OCI-LY1 (cell line): ENCODE measurements around the gene MTNR1A.

Source experiments
- H2AFZ ChIP-seq: fragments of 200-600 bp; sonication (generic), shearing (Covaris generic); 2 replicates; pipeline ENCODE4 v1.6.0; 2014; ENCODE audit warnings: antibody characterized with exemption, mild to moderate bottlenecking, low read length
- H3F3A ChIP-seq: fragments of 200-600 bp; sonication (generic), shearing (Covaris generic); 2 replicates; pipeline ENCODE4 v1.6.0; 2014; ENCODE audit warnings: mild to moderate bottlenecking, antibody characterized with exemption, low read length, moderate library complexity; ENCODE audit not compliant: insufficient read depth
- H3K27ac ChIP-seq: fragments of 200-600 bp; sonication (generic); 2 replicates; pipeline ENCODE4 v1.5.1; 2014; ENCODE audit warnings: low read length, mixed run types, mild to moderate bottlenecking, low read depth; ENCODE audit not compliant: poor library complexity, severe bottlenecking
- H3K27me3 ChIP-seq: fragments of 200-600 bp; sonication (generic); 2 replicates; pipeline ENCODE4 v1.6.0; 2014; ENCODE audit warnings: antibody characterized with exemption, mild to moderate bottlenecking, low read length, moderate library complexity; ENCODE audit not compliant: insufficient read depth
- H3K36me3 ChIP-seq: fragments of 200-600 bp; sonication (generic); 2 replicates; pipeline ENCODE4 v1.6.1; 2014; ENCODE audit warnings: mild to moderate bottlenecking, antibody characterized with exemption, low read length, moderate library complexity, mixed read lengths; ENCODE audit not compliant: insufficient read depth
- H3K4me1 ChIP-seq: fragments of 200-600 bp; sonication (generic); 2 replicates; pipeline ENCODE4 v1.5.1; 2014; ENCODE audit warnings: mild to moderate bottlenecking, low read length, moderate library complexity; ENCODE audit not compliant: insufficient read depth, severe bottlenecking
- H3K4me2 ChIP-seq: fragments of 200-600 bp; sonication (generic), shearing (Covaris generic); 2 replicates; pipeline ENCODE4 v1.6.1; 2014; ENCODE audit warnings: low read length
- H3K4me3 ChIP-seq: fragments of 200-600 bp; sonication (generic); 2 replicates; pipeline ENCODE4 v1.5.1; 2014; ENCODE audit warnings: low read length, low read depth, mild to moderate bottlenecking, mixed read lengths; ENCODE audit not compliant: poor library complexity, severe bottlenecking
- H3K79me2 ChIP-seq: fragments of 200-600 bp; shearing (Covaris generic); 2 replicates; pipeline ENCODE4 v1.6.1; 2016; ENCODE audit warnings: mixed run types, low read length, mixed read lengths; ENCODE audit not compliant: insufficient read depth
- H3K9ac ChIP-seq: fragments of 200-600 bp; sonication (generic), shearing (Covaris generic); 2 replicates; pipeline ENCODE4 v1.6.1; 2014; ENCODE audit warnings: mild to moderate bottlenecking, low read length, mixed read lengths
- H3K9me2 ChIP-seq: fragments of 200-600 bp; sonication (generic), shearing (Covaris generic); 2 replicates; pipeline ENCODE4 v1.6.1; 2014; ENCODE audit warnings: low read depth, mild to moderate bottlenecking, low read length, mixed read lengths
- H3K9me3 ChIP-seq: fragments of 200-600 bp; shearing (Covaris generic); 2 replicates; pipeline ENCODE4 v1.6.1; 2014; ENCODE audit warnings: low read length, mixed read lengths
- H4K20me1 ChIP-seq: fragments of 200-600 bp; sonication (generic), shearing (Covaris generic); 2 replicates; pipeline ENCODE4 v1.6.0; 2016; ENCODE audit warnings: mild to moderate bottlenecking, low read length; ENCODE audit not compliant: insufficient read depth
- CTCF ChIP-seq: fragments of 200-600 bp; sonication (generic), shearing (Covaris generic); IDR thresholded peaks from 2 replicates; pipeline ENCODE4 v1.5.1; 2017; ENCODE audit warnings: mild to moderate bottlenecking, antibody characterized with exemption, low read length, moderate library complexity, mixed read lengths
- EZH2 ChIP-seq: fragments of 200-600 bp; sonication (generic), shearing (Covaris generic); IDR thresholded peaks from 2 replicates; pipeline ENCODE4 v1.8.0; 2017; ENCODE audit warnings: borderline replicate concordance, mixed run types, mild to moderate bottlenecking, antibody characterized with exemption, low read length, moderate library complexity, mixed read lengths

MTNR1A gene

DNA sequence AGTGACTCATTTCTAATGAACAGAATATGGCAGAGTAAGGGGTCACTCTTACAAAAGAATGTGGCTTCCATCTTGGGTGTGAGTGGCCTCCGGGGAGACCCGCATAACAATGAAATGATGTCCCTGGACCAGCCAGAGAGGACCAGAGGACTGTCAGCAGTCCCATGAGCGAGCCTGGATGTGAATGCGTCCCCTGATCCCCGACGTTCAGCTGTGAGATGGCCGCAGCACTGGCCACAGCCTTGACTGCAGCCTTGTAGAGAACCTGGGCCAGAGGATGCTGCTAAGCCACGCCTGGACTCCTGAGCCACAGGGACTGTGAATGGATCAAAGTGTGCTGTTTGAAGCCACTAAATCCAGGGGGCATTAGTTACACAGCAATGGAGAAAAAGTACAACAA, 53.8 kb downstream of the MTNR1A start:
- H3K27ac ChIP-seq: no peak overlapping the region
- no peaks in the 10 kb centered on the region for H3K9me3 ChIP-seq
- no peaks in the 10 kb centered on the region for H3K4me1 ChIP-seq
- H2AFZ ChIP-seq: no peak overlapping the region
- H3K4me3 ChIP-seq: no peak overlapping the region
- TF ChIP-seq EZH2 (no peak), CTCF (no peak)
- no peaks in the 10 kb centered on the region for H3K27me3 ChIP-seq
- H3K79me2 ChIP-seq: no peaks in the 10 kb centered on the region
- H3K9ac ChIP-seq: no peak overlapping the region
- no peaks in the 10 kb centered on the region for H3K36me3 ChIP-seq
- no peak overlapping the region for H3K4me2 ChIP-seq
- no peaks in the 10 kb centered on the region for H3F3A ChIP-seq
- no peaks in the 10 kb centered on the region for H4K20me1 ChIP-seq
- no peaks in the 10 kb centered on the region for H3K9me2 ChIP-seq

DNA sequence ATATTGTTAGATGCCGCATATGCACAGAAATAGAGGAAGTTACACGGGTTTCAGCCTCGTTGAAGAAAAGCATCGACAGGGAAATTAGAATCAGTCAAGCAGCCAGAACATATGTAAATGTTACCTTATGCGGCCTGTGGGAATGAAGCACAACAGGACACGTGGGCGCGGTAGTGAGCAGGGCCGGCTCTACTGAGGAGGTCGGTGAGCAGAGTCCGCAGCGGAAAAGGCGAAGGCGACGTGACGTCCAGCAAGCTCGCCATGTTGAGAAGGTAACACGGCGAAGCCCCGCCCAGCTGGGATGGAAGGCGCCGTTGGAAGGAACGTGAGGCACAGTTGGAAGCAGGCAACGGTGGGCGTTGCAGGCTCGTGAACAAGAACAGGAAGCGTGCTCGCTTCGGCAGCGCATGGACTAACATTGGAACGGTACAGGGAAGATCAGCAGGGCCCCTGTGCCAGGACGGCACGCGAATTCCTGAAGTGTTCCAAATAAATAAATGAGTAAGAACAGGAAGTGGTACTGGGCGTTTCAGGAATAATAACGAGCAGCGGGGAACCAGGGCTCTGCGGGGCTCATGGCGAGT, 54.6 kb downstream of the MTNR1A start:
- no peaks in the 10 kb centered on the region for H3K27me3 ChIP-seq
- no peak overlapping the region for H3K4me3 ChIP-seq
- H3K27ac ChIP-seq: no peak overlapping the region
- H3K4me2 ChIP-seq: no peak overlapping the region
- no peaks in the 10 kb centered on the region for H3K79me2 ChIP-seq
- H4K20me1 ChIP-seq: no peaks in the 10 kb centered on the region
- TF ChIP-seq CTCF: no peak
- TF ChIP-seq EZH2: no peak
- no peak overlapping the region for H3K9ac ChIP-seq
- H2AFZ ChIP-seq: no peak overlapping the region
- H3K9me2 ChIP-seq: no peaks in the 10 kb centered on the region
- H3K4me1 ChIP-seq: no peaks in the 10 kb centered on the region
- H3F3A ChIP-seq: no peaks in the 10 kb centered on the region
- no peaks in the 10 kb centered on the region for H3K36me3 ChIP-seq
- no peaks in the 10 kb centered on the region for H3K9me3 ChIP-seq

GRCh38 chr4:186499467-186499866, 55.9 kb downstream of the MTNR1A start:
- Histone ChIP-seq H2AFZ (no peak overlapping the region), H4K20me1 (no peaks in the 10 kb centered on the region), H3K4me1 (no peaks in the 10 kb centered on the region), H3K79me2 (no peaks in the 10 kb centered on the region), H3K27me3 (no peaks in the 10 kb centered on the region), H3F3A (no peaks in the 10 kb centered on the region), H3K9me2 (no peaks in the 10 kb centered on the region), H3K9me3 (no peaks in the 10 kb centered on the region), H3K4me2 (no peak overlapping the region), H3K4me3 (no peak overlapping the region), H3K36me3 (no peaks in the 10 kb centered on the region), H3K9ac (no peak overlapping the region), H3K27ac (no peak overlapping the region)
- TF ChIP-seq CTCF: no peak
- TF ChIP-seq EZH2: no peak
